ENCODE measurements around the gene OR8H3. TPM values are rescaled to one million over a fixed set of nuclear protein-coding genes. Genes with fewer than 3 reads are reported as not detected.

Gene OR8H3
- total and polyA plus RNA-seq, 9 of the 15 experiments (the other 6 are each of a cell fraction or from before 2014, with no cell fraction given): not detected

GRCh38 chr11:56103210-56103737, 18.9 kb upstream of the OR8H3 start, which contains the start of gene OR8H2:
TSS of gene OR8H2 (plus strand) at chr11:56103687. CDS start at chr11:56105043, 1,356 bp downstream.
- H4K20me1 ChIP-seq (replicated peaks; ENCODE audit: control insufficient read depth, insufficient read depth, low read length): no peaks in the 10 kb centered on the region
- no peaks in the 10 kb centered on the region for H3K36me3 ChIP-seq (ENCODE audit: control insufficient read depth, insufficient read depth, low read length)
- no peak within 1 kb of the TSS for H3K27ac ChIP-seq (ENCODE audit: extremely low read depth, low read depth, low read length)
- no peaks in the 10 kb centered on the region for H3K27me3 ChIP-seq (ENCODE audit: control insufficient read depth in 2 of 2, insufficient read depth in 2 of 2, low read length in 2 of 2)
- no peak for ATAC-seq
- no peak within 1 kb of the TSS for H2AFZ ChIP-seq (ENCODE audit: low read depth, low read length)
- no peak for FAIRE-seq
- no peak within 1 kb of the TSS for H3K4me3 ChIP-seq
- ChIA-PET CTCF (ENCODE audit: low intra/inter-chr PET ratio) (no interaction called here), POLR2A (no interaction called here)
- TF ChIP-seq KDM5B (IDR thresholded peaks at IDR 0.05; ENCODE audit: insufficient replicate concordance, low read depth, low read length) (no peak), WHSC1 (IDR thresholded peaks at IDR 0.05; ENCODE audit: low read length) (no peak), RBM17 (IDR thresholded peaks at IDR 0.05; ENCODE audit: borderline replicate concordance, low read depth, low read length) (no peak), VEZF1 (CRISPR knock-in tag; IDR thresholded peaks at IDR 0.05) (no peak), HMBOX1 (IDR thresholded peaks at IDR 0.05) (no peak), ZNF224 (CRISPR knock-in tag; IDR thresholded peaks at IDR 0.05) (no peak), ZC3H4 (CRISPR knock-in tag; IDR thresholded peaks at IDR 0.05; ENCODE audit: borderline replicate concordance) (no peak)
- no peak for DNase-seq (ENCODE audit: extremely low read depth in 1 of 4, low spot score in 3 of 4)
- intact Hi-C loops (cut with micrococcal nuclease) (loop anchor here (10.0 kb wide), 1 partner anchor 62 kb away; the partner anchor contains the start of gene OR8K5), in situ Hi-C loops (cut with MboI) (no loop called here)
- H3K9ac ChIP-seq (ENCODE audit: insufficient read depth in 1 of 2, low read depth in 2 of 2, low read length in 2 of 2): no peak within 1 kb of the TSS
- no peak within 1 kb of the TSS for H3K4me2 ChIP-seq (ENCODE audit: insufficient read depth, low read length)
- no peaks in the 10 kb centered on the region for H3K4me1 ChIP-seq (replicated peaks in 1 of 2; ENCODE audit: control insufficient read depth in 2 of 2, insufficient read depth in 2 of 2, low read length in 2 of 2)
- H3K9me3 ChIP-seq (replicated peaks; ENCODE audit: control insufficient read depth, insufficient read depth, low read depth, low read length): no peaks in the 10 kb centered on the region
- H3K9me1 ChIP-seq (ENCODE audit: control insufficient read depth, insufficient read depth, low read length): no peaks in the 10 kb centered on the region
- BruUV-seq (replicated peaks): no TSS peak
- H3K79me2 ChIP-seq (ENCODE audit: control insufficient read depth, insufficient read depth, low read length): no peaks in the 10 kb centered on the region
